HG03378 (cell line): ENCODE results near the gene RPL35.
"Not testable (repeated sequence)": the region's sequence is repeated elsewhere in the genome, so short reads cannot be mapped to it uniquely, and the experiment has no call there.

Experiments
- ATAC-seq: cut with Tn5 transposase; IDR thresholded peaks from one replicate; pipeline ENCODE4 v1.9.1; 2021; ENCODE audit warnings: mild to moderate bottlenecking, moderate library complexity; ENCODE audit not compliant: unreplicated experiment

Gene RPL35

DNA sequence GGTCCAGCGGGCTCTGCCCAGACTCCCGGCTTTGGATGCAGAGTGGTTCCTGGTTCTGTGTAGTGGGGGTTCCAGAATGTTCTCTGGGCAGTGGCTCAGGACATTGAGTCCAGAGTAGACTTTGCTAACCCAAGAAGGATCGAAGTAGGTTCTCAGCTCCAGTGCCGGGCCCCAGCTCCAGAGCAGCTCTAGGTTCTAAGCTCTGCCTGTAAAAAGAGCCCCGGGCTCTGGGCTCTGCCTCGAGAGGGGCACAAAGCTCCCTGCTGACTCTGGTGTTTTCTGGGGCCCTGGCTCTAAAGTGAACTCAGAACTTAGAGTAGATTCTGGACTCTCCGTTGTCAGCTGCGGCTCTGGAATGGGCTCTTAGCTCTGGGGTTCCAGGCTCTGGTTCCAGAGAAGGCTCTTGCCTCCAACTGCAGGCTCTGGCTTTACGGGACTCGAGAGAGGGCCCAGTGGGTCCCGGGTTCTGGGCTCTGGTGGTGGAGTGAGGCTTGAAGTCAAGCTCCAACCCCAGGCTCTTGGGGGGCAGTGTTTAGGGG, 8.1 kb downstream of the RPL35 start:
- ATAC-seq: no peak

DNA sequence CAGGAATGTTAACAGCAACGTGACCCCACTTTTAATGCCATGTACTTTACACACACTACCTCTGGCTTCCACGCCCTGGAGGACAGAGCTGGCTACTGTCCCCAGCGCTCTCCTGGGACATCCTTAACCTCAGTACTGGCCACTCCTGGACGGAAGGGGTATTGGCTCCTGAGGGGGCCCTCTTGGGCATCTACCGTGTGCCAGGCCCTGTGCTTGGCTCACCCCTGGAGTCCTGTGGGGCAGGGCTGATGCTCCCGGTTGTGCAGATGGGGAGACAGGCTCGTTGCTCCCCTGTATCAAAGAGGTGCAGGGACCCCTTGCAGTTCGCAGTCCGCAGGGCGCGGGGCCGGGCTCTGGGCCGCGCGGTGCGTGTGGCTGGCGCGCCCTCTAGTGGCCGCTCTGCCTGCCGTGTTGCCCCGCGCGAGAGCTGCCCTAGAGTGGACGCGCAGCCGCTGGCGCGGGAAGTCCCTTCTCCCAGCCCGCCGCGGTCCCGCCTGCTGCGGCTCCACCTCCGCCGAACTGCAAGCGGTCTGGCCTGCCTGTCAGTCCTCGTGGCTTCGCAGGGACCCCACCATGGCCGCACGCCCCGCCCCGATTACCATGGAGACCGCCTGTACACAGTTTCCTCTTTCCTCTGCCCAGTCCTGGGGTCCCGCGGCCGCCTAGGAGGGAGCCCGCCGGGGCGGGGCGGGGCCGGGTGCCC, 8.8 kb downstream of the RPL35 start, which contains the start of gene WDR38:
Gene WDR38, plus strand, starts transcription at position 632 of the 703 bp plus-strand sequence. CDS start 72 bp downstream, outside the sequence.
- ATAC-seq: no peak

DNA sequence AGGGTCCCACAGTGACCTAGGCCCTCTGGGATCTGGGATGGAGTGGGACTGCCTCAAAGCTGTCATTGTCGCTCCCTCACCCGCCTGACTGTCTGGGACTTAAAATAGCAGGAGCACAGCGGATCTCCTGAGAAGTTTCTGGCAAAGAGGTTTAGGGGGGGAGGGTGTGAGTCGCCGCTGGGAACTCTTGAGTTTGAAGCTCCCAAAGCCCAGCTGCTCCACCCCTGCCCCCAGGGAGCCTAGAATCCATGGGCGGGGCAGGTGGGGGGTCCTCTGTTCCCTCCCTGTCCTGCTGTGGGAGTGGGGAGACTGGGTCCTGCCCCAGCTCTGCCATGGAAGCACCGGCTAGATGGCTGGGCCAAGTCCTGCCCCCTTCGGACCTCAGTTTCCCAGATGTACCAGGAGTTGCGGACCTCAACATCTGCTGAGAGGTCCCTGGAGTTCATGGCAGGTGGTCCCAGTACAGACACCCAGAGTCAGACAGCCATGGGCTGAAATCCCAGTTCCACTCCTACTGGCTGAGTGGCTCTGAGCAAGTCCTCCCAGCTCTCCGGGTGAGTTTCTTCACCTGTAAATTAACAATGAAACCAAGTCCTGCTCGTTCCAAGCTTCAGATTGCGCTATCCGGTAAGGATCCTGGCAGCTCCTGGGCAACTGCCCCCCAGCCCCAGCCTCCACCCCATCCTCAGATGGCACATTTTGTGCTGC, 9.5 kb downstream of the RPL35 start:
- ATAC-seq: no peak

DNA sequence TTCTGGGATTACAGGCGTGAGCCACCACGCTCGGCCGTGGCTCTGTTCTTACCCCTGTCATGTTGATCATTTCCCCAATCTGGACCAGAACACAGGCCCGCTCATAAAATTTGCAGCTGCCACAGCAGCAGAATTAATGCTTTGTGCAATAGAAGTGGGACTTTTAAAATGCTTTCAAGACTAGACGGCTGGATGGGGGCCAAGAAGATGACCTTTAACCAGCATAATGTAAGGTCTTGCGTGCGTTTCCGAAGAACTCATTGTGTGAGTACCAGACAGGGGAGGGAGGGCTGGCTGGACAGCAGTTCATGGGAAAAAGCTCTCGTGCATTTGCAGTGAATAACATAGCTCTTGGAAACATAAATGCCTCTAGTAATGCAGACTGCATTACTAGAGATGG, 12.0 kb downstream of the RPL35 start:
- no peak for ATAC-seq

DNA sequence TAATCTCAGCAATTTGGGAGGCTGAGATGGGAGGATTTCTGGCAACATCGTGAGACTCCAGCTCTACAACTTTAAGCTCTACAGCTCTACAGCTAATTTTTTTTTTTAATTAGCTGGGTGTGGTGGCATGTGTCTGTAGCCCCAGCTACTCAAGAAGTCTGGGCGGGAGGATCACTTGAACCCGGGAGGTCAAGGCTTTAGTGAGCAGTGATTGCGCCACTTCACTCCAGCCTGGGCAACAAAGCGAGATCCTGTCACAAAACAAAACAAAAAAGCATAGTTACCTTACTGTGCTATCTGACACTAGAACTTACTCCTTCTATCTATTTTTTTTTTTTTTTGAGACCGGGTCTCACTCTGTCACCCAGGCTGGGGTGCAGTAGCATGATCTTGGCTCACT, 14.8 kb downstream of the RPL35 start:
- no peak for ATAC-seq

DNA sequence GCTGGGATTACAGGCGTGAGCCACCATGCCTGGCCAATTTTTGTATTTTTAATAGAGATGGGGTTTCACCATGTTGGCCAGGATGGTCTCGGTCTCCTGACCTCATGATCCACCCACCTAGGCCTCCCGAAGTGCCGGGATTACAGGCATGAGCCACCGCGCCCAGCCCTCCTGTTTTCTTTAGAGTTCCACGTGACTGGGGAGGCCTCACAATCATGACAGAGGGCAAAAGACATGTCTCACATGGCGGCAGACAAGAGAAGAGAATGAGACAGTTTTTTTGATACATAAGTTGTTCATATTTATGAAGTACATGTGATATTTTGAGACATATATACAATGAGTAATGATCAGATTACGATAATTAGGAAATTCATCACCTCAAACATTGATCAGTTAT, 15.3 kb downstream of the RPL35 start:
- not testable (repeated sequence) for ATAC-seq

DNA sequence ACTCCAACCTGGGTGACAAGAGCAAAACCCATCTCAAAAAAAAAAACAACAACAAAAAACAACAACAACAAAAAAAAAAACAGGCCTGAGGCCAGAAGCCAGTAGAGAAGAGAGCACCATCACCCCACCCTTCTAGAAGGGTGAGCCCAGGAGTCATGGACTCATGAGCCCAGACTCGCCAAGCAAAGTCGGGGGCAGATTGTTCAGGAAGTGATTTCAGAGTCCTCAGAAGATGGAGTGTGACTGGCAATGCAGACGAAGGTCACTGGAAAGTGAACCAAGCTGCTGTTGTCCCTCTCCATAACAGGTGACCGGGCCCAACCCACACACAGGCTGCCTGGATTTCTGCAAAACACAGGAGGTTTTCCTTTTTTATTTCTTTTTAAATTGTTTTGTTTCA, 17.5 kb downstream of the RPL35 start:
- ATAC-seq: no peak

DNA sequence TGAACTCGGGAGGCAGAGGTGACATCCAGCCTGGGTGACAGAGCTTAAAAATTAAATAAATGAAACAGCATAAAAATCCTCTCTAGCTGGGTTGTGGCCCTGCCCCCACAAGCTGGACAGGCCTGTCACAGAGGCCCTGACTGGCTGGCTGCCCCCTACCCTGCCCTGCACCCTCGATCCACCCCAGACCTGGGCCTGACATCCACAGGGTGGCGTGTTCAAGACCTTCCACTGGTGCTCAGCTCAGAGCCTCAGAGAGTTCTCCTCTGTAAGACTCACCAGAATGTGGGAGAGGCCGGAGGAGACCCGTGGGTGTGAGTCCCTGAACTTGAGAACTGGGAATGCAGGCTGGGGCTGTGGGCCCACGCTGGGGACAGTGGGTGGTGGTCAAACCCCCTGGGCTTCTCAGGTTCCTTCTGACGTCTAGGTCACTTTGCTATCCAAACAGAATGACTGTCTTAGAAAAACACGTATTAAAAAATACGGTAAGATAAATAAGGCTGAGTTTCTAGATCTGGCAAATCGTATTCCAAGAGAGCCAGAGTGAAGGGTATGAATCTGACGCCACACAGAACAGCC, 18.2 kb downstream of the RPL35 start:
- ATAC-seq: no peak

DNA sequence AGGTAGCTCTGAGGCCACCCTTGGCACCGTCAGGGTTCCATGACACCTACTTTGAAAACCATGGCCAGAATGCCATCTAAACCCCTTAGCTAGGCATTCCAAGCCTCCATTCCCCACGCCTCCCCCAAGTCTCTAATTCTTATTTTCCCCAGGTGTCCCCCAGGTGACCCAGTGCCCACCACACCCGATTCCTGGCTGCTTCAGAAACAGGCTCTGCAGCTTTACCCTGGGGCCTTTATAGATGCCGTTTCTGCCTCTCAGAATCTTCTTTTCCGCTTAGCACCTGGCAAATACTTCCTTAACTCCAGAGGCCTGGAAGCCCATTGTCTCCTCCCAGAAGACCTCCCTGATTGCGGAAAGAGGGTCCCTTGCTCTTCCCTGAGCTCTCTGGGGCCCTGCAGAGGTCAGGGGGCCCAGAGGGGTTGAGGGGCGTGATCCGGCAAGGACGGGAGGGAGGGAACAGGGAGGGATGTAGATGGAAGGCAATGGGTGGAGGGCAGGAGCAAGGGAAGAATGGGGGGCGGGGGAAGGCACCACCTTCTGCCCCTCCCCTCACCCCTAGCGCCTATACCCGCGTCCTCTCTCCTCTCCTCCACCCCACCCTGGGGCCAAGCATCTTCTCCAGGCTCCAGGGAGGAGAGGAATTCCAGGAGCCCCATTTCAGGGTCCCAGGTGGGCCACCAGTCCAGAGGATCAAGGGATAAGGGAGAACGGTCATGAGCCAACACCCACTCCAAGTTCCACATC, 20.5 kb downstream of the RPL35 start:
- ATAC-seq: no peak

DNA sequence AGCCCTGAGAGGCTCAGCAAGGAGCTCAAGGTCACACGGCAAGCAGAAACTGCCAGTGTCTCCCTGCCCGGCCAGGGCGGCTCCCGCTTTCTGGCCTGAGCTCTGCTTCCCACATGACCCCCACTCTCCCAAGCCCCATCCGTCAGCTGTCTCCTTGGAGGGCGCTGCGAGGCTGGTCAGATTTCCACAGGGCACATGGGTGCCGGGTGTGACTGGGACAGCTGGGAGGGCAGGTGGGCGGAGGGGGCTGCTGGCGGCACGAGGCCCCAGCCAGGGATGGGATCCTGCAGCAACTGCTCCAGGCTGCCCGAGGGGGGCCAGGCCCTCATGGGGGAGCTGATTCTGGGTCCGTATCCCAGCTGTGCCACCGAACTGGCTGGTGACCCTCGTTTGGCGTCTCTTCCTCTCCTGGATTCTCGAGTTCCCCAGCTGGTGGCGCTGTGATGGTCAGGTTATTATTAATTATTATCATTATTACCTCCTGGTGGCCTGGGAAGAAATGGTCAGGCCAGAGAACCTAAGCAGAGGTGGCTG, 21.4 kb downstream of the RPL35 start:
- ATAC-seq: no peak

DNA sequence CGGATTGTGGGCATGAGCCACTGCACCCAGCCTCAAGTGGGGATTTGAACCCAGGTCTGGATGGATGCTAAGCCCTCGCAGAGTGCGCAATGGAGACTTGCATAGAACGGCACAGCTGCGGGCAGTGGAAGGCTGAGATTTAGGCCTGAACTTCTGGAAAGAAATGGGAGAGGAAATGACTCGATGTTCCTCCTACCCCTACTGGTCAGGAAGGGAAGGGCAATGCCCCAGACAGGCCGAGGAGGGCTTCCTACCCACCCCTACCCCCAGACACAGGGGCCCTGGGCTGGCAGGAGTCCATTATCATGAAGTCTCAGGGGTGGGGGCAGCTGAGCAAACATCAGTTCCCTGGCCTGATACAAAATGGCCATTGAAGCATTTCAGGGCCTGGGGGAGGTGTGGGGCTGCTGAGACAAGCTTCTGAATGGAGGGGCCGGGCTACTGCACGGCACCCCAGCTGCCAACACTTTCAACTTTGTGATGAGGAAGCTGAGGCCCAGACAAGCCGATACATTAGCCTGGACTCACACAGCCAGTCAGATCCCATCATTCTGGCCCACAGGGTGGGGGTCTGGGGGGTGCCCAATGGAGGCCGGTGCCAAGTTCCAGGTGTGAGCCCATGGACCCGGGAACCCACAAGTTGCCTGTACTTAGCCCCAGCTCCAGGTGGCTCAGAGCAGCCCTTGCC, 22.0 kb downstream of the RPL35 start:
- no peak for ATAC-seq

DNA sequence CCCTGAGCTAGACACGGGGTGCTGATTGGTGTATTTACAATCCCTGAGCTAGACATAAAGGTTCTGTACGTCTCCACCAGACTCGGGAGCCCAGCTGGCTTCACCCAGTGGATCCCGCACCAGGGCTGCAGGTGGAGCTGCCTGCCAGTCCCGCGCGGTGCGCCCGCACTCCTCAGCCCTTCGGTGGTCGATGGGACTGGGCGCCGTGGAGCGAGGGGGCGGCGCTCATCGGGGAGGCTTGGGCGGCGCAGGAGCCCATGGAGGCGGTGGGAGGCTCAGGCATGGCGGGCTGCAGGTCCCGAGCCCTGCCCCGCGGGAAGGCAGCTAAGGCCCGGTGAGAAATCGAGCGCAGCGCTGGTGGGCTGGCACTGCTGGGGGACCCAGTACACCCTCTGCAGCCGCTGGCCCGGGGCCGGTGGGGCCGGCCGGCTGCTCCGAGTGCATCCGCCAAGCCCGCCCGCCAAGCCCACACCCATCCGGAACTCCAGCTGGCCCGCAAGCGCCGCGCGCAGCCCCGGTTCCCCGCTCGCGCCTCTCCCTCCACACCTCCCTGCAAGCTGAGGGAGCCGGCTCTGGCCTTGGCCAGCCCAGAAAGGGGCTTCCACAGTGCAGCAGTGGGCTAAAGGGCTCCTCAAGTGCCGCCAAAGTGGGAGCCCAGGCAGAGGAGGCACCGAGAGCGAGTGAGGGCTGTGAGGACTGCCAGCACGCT, 23.0 kb downstream of the RPL35 start:
- ATAC-seq: not testable (repeated sequence)

DNA sequence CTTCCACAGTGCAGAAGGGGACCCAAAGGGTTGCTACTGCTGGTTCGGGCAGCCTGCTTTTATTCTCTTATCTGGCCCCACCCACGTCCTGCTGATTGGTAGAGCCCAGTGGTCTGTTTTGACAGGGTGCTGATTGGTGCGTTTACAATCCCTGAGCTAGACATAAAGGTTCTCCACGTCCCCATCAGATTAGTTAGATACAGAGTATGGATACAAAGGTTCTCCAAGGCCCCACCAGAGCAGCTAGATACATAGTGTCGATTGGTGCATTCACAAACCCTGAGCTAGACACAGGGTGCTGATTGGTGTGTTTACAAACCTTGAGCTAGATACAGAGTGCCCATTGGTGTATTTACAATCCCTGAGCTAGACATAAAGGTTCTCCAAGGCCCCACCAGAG, 23.6 kb downstream of the RPL35 start:
- ATAC-seq: not testable (repeated sequence)

DNA sequence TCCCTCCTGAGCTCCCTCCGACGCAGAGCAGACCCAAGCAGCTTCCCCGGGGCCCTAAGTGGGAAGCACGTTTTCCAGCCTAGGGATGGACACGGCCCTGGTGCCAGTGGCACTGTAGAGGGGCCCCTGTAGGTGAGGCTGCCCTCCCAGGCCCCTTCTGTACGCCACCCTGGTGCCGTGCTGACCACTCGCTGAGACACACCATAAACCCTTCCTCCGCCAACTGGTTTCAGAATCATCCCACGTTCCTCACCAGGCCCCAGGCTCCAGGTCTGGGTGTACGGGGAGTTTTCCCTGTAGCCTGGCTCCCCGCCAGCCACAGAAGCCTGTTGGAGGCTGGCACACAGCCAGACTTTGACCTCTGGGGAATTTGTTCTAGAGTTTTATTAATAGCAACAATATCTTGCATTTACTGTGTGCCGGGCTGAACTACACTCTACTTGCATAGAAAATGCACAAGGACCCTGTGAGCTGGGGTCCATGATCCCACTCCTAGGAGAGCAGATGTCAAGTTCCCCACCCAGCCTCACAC, 26.7 kb downstream of the RPL35 start:
- ATAC-seq: no peak

DNA sequence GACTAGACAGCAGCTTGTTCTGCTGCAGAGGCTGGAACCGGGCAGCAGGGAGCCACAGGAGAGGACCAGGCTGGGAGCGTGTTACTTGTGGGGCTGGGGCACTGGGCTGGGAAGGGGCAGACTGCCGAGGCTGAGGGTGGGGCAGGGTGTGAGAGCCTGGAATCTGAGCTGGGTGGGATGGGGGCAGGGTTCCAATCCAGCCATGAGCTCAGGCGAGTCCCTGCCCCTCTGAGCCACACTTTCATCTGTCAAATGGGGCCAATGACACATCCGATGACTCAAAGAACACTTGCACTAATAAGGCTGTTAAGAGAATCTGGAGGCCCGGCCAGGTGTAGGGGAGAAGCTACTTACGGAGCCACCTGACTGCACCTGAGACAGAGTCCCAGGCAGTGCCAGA, 27.2 kb downstream of the RPL35 start:
- ATAC-seq: no peak

DNA sequence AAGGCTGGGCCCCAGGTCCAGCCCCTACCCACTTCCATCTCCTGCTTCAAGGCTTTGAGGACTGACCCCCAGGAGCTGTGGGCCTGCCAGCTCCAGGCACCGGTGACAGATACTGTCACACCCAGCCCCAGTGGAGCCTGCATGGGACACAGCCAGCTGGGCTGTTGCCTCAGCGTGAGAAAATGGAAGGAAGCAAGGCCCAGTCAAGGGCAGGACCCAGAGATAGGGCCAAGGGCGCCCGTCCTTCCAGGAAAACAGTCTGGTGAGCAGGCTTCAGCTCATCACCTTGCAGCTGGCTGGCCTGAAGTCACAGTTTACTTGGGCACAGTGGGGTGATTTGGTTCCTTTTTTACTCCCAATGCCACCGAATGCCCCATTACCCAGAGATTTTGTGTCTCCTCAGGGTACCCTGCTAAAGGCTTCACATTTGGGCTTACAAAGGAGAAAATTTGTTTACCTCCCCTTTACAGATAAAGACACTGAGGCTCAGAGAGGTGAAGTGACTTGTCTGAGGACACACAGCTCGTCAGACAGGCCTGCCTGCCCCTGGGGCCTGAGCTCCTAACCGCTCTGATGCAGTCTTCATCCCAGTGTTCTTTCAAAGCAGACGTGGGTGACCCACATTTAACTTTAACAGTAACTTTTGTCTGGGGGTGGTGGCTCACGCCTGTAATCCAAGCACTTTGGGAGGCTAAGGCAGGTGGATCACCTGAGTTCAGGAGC, 30.0 kb downstream of the RPL35 start:
- ATAC-seq: no peak

DNA sequence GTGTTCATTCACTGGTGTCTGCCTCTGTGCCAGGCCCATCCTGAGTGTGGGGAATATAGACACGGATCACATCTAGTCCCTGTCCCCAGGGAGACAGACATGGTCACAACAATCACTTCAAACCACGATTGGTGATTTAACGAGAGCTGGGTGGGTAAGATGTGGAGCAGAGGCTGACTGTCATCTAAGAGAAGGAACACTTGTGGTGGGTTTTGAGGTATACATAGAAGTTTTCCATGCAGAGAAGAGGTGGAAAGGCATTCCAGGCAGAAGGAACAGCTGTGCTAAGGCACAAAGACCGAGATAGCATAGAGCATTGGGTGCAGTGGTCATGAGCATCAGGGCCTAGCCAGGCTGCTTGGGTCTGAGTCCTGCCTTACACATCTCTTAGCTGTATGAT, 31.2 kb downstream of the RPL35 start:
- ATAC-seq: no peak

DNA sequence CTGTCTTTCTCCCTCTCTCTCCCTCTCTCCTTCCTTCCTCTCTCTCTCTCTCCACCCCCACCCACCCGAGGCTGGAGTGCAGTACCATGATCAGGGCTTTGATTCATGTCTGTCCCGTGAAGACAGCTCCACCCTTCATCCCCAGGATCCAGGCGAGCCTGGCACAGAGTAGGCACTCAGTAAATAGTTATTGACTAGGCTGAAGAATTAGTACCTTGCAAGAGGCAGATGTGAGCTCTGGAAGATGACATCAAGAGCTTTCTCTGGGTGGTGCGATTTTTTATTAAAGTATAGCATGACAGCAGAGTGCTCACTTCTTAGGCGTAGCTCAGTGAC, 32.5 kb downstream of the RPL35 start:
- no peak for ATAC-seq
